Stimulated activated CD4-positive, alpha-beta T cell treated with anti-CD3 and anti-CD28 coated beads, Interleukin-2, amount 100 ng/mL, for 4 hours (primary cell): ENCODE data around the gene ARCN1.

ENCODE experiments used
- DNase-seq: peaks from one replicate; pipeline ENCODE4 v3.0.0-alpha.2; 2020; ENCODE audit warnings: low read depth

The ARCN1 gene

GRCh38 chr11:118621784-118622375, 49.7 kb downstream of the ARCN1 start:
- DNase-seq = no peak

- DNase-seq = no peak
Observed at GRCh38 chr11:118622376-118623268, 50.4 kb downstream of the ARCN1 start.

- no peak for DNase-seq
Observed at GRCh38 chr11:118623269-118623655, 51.1 kb downstream of the ARCN1 start.

DNA sequence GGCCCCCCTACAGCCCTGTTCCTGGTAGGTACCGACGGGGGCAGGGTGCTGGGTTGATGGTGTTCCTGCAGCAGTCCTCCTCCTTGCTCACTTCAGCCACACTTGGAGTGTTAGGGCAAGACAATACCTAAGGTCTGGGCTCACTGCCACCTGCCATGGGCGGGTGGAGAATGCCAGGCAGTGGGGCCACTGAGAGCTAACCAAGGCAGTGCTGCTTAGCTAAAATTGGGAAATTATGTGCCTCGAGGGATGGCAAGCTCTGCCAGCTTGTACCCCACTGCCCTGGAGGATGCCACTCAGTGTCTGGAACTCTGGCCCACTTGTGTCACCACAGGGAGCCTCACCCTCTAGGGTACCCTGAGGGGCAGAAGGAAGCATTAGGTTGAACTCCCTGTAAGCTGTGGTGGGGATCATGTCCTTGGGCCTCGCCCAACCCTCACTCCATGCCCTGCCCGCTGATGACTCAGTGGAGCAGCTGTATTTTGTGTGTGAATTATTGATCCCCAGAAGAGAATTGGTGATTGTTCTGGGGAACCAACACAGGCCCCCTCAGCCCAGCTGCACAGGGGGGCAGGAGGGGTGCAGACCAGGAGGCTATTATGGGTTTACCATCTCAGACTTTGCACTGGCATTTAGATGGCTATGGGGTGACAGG, 53.0 kb downstream of the ARCN1 start:
- DNase-seq = no peak

DNA sequence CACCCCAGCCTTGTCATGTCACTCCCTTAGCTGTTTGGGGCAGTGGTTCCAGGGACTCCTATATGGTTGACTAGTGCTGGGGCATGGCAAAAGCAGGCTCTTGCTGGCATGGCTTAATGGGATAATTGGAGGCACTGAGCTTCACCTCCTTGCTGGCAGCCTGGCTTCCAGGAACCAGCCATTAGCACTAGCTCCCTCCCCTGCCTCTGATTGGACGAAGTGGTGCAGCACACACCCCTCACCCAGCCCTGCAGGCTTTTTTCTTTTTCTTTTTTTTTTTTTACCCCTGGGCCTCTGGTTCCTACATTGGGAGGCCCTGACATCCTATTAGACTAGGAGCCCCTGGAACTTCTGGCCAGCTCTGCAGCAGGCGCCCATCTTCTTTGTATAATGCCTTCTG, 53.8 kb downstream of the ARCN1 start:
- no peak for DNase-seq

- DNase-seq = no peak
Observed at GRCh38 chr11:118627566-118627965, 55.4 kb downstream of the ARCN1 start.

DNA sequence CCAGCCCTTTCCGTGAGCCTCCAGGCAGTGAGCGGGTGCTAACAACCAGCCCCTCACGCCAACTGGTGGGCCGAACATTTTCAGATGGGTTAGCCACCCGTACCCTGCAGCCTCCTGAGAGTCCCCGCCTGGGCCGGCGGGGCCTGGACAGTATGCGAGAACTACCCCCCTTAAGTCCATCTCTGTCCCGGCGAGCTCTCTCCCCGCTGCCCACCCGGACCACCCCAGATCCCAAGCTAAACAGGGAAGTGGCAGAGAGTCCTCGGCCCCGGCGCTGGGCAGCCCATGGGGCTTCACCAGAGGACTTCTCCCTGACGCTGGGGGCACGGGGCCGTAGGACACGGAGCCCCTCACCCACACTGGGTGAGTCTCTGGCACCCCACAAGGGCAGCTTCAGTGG, 55.8 kb downstream of the ARCN1 start:
- no peak for DNase-seq

- no peak for DNase-seq
Observed at GRCh38 chr11:118628432-118628831, 56.2 kb downstream of the ARCN1 start.

- DNase-seq = no peak
Observed at GRCh38 chr11:118628861-118629549, 56.8 kb downstream of the ARCN1 start.

DNA sequence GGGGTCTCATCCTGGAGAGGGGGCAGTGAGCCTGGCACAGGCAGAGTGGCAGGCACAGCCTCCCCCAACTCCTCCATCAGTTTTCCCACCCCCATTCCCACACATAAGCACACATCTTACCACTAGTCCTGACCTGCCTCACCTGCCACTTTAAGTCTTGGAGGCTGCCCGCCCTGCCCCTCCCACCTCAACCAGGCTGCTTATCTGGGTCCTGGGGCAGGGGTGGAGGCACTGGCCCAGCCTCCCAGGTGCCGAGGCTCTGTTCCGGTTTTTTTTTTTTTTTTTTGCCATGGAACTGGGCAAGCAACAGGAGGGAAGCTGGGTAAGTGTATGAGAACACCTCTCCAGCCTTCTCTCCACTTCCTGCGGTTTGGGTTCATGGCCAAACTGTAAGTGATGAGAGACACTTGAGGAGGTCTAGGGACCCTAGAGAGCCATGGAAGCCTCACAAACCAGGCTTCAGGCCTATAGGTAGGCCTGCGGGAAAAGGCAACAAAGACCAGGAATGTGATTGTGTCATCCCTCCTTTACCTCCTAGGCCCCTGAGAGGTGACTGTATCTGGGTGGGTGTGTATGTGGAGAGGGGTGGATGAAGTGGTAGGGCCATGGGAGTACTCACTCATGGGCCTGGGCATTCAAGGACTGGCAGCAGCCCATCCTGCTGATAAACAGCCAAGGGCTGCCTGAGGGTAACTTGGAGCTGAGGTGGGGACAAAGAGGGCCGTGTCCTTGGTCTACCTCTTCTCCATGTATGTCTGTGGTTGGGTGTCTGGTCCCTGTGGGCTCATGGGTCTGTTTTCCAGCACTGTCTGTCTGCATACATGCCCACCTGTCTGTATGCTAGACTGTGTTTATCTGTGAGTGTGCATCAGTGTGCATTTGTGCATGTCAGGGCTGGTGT, 57.8 kb downstream of the ARCN1 start:
- DNase-seq = no peak

GRCh38 chr11:118631142-118631909, 59.1 kb downstream of the ARCN1 start:
- no peak for DNase-seq

DNA sequence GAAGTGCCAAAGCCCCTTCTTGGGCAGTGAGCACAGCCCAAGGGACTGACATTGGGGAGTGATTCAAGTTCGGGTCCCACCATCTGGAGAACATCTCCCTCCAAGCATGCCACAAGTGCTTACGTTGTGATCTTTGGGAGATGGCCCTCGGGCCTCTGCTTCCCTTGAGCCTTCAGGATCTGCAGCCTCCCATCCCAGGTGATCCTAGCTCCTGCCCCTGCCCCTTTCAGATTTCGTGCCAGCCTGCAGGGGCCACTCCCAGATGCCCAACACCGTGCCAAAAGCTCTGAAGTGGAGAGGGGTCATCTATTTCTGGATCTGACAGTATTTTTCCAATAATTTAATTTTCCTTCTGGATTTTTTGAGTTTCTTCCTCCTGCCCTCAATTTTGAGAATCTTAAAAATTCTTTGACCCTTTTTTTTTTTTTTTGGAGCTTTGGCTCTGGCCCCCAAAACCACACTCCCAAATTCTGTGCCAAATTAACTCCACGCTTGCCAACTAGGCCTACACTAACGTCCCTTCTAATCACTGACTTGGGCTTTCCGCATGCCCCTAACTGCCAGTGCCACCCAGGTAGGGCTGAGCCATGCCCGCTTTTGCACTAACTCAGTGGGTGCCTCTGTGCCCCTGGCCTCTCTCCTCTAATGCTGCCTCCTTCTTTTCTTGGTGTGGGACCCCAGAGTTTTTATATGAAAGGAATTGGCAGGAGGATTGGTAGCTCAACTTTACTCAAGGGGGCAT, 60.5 kb downstream of the ARCN1 start:
- no peak for DNase-seq

DNA sequence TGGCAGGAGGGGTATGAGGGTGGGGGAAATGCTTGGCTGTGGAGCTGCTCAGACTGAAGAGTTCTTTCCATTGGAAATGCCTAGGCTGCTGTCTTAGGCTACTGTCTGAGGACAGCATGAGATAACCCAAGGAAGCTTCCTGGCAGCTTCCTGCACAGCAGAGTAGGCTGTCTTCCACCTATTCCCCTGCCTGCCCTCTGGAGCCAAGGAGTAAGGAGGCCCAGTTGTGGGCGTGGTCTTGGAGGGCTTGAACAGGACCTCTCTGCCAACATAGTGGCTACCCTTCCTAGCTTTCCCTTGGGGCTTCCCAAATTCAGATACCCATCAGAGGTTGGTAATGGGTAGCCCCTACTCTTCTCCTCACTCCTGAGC, 61.1 kb downstream of the ARCN1 start:
- no peak for DNase-seq

- DNase-seq = no peak
Observed at GRCh38 chr11:118633979-118634378, 61.8 kb downstream of the ARCN1 start.

- DNase-seq = no peak
Observed at GRCh38 chr11:118634431-118635236, 62.4 kb downstream of the ARCN1 start.

- no peak for DNase-seq
Observed at GRCh38 chr11:118635237-118635591, 63.0 kb downstream of the ARCN1 start.

DNA sequence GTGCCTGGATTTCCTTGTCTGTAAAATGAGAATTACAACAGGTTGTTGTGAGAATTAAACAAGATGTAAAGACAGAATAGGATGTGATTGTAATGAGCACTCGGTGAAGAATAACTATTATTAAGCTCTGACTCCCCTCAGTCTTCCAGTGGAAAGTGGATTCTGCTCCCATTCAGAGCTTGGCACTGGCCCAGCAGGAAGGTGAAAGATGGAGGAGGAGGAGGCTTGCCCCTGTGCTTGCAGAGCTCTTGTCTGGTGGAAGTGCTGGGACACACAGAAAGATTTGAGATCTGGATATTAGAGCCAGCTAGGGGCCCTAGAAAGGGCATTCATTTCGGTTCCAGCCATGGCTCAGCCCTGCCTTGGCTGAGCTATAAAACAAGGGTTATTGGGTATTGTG, 63.4 kb downstream of the ARCN1 start:
- DNase-seq = no peak

- no peak for DNase-seq
Observed at GRCh38 chr11:118636569-118637290, 64.5 kb downstream of the ARCN1 start.

GRCh38 chr11:118638726-118639125, 66.5 kb downstream of the ARCN1 start:
- DNase-seq = no peak
